Measurements from ENCODE around the gene RPEL1. TPM values are rescaled to one million over a fixed set of nuclear protein-coding genes. Genes with fewer than 3 reads are reported as not detected.

Gene RPEL1
- total and polyA plus RNA-seq, 2 of the 8 experiments (the other 6 are each of a cell fraction or from before 2014, with no cell fraction given) = 0.12 TPM; not detected in 1

DNA sequence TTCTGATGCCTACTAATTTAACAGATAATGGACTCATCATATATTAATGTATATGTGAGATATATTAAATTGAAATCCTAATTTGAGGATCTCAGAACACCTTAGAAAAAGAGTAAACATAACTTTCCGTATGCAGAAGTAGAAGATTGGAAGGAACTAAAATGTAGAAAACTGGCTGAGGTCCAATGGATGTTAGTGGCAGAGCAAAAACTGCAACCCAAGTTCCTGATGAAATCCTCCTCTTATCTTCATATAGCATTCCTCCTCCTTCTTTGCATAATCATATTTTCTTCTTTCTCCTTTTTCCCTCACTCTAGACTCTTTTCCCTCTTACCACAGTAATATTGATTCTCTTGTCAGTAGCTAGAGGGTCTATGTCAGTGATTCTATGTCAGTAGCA, 37.3 kb downstream of the RPEL1 start (continued):
- TF ChIP-seq MAFK (IDR thresholded peaks at IDR 0.05; ENCODE audit: low read depth, low read length) (no peak), CBX8 (IDR thresholded peaks at IDR 0.05; ENCODE audit: borderline replicate concordance, low read depth, low read length) (no peak), TBP (IDR thresholded peaks at IDR 0.05; ENCODE audit: low read depth, low read length) (no peak), RFX5 (IDR thresholded peaks at IDR 0.05; ENCODE audit: borderline replicate concordance, low read depth, low read length) (no peak), BCL11A (IDR thresholded peaks at IDR 0.05; ENCODE audit: low read depth in 2 of 2, low read length in 2 of 2) (no peak), FOSL1 (IDR thresholded peaks at IDR 0.05; ENCODE audit: insufficient read depth, low read depth, low read length) (no peak)
